ENCODE results near the gene HNRNPH2.

The HNRNPH2 gene

GRCh38 chrX:101460669-101461068, 52.6 kb downstream of the HNRNPH2 start:
- no peak for DNase-seq (ENCODE audit: low spot score)

GRCh38 chrX:101462892-101463291, 54.9 kb downstream of the HNRNPH2 start:
- DNase-seq (ENCODE audit: low spot score), result peak; percentile 4
